Left hindlimb (tissue), 1 donor: ENCODE measurements around the gene HIVEP3.

Experiments
- DNase-seq: peaks from one replicate; pipeline ENCODE4 v3.0.0-alpha.2; 2018

HIVEP3 gene

DNA sequence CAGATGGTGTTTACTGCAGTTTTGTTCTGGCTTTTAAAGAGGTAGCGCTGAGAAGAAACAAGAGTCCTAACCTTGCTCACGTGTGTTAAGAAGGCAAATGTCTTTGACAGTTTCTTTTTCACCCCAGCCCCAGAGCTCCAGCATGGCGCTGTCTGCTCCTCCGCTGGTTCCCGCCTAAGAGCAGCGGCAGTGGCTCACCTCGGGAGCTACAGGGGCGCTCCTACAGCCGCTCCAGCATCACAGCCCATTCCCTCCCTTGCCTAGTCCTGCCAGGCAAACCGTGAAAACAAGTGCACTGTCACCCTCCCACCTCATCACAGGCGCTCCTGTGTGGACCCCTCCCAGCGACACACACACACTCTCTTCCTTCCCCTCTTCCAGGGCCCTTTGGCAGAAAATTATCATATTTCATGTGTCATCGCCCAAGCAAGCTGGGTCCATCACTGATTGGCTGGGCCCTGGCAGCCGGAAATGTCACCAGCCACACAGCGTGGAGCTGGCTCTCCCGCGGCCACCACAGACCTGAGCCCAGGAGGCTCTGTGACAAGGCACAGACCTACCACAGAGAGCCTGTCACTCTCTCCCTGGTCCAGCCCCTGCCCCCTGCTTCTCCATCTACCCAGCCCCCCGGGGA lies 1.2 kb upstream of the HIVEP3 start:
- no peak for DNase-seq

DNA sequence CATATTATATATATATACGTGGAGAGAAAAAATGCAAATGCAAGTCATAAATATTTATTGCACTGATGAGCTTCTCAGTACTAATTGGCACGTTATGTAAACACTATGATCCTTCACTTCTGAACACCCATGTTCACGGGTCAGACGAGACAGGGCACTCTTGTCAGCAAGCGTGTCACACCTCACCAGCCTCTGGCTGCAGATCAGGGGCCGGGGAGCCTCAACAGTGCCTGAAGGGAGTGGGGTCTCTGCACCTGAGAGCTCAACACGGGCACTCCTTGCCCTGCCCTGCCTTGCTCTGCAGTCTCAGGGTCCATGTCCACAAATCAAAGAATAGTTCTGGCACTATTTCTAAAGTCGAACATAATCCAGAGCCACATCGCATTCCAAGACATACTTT lies 409 bp upstream of the HIVEP3 start:
- DNase-seq, result no peak

DNA sequence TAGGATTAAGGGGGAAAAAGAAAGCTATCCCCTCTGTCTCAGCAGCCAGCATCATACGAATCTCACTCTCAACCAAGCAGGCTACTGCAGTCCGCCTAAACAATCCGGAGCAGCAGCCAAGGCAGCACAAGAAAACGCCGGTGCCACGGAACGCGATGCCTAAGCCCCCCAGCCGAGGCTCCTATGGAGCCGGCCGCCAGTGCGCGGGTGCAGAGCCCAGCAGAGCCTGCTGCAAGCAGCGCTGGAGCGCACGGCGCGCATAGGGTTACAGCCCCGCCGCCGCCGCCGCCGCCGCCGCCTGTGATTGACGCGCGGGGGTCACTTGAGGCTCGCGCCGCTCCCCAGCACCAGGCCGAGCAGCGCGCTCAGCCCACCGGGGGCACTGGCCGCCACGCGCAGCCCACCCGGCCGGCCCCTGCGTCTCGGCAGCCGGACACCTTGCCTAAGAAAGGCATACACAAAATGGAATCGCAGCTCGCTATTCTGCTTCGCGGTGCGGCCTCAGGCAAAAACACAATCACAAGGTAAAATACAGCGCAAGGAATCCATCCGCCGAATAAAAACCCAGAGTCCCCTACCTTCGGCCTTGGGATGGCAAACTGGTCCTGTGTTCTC lies 780 bp downstream of the HIVEP3 start:
- DNase-seq, result peak; percentile 40

DNA sequence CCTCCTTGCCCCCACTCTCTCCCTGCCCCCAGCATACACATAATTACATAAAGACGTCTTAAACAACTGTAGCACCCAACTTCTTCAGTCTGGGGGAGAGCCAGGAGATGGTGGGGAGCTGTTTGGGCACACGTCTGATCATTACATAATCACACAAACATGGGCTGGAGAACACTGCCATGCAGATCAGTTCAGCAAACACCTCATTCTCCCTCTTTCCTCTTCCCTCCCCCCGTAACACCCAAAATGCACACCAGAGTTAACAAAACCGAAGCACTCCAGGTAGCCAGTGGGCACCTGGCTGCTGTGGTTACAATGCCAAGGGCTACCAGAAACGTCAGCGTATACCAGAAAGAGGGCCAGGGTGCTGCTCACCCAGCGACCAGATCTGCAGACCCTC lies 1.6 kb downstream of the HIVEP3 start:
- no peak for DNase-seq

DNA sequence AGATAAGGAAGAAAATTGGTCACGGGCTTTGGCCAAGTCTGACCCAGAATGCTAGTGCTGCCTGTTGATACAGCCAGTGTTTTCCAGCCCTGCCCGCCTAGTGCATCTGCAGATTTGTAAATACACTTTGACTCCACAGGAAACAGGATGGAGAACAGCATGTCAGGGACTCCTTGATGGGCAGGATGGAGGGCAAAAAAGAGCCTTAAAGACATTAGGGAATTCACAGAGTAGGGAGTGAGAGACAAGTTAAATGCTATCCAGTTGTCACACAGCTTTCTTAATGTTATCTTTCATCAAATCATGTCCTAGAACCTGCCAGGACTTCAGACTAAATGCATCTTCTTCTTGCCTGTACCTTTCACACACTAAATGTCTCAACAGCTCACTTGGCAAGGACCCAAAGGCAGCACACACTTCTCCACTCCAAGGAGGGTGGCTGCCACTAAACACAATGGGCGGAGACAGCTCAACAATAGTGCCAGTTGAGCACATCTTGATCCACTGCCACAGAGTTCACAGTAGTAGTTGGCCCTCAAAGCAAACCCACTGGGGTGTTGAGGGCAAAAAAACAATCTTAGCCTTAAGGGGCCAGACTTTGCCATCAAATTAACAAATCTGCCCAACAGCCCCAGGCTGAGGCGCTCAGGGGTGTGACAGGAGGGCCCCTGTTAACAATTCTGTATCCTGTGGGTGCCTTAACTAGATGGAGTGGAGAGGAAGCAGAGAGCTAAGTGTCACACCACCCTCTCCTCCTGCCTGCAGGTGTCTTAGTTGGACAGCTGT lies 2.7 kb downstream of the HIVEP3 start:
- DNase-seq, result no peak

DNA sequence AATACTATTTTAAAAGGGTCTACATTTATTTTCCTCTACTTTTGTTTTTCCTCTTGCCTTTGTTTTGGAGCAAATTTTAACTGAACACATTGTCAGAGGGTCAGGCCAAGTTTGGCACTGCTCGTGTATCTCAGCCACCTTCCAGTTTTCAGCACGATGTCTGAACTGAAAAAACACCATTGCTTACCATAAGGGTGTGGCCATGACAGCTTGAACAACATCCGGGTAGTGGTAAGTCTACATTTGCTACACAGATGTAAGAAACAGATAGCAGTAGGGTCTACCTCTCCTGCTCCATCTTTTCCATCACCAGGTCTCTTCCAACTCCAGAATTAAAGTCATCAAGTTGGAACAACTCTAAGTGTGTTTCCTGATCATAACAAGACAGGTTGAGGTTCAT lies 4.2 kb downstream of the HIVEP3 start:
- DNase-seq, result no peak

DNA sequence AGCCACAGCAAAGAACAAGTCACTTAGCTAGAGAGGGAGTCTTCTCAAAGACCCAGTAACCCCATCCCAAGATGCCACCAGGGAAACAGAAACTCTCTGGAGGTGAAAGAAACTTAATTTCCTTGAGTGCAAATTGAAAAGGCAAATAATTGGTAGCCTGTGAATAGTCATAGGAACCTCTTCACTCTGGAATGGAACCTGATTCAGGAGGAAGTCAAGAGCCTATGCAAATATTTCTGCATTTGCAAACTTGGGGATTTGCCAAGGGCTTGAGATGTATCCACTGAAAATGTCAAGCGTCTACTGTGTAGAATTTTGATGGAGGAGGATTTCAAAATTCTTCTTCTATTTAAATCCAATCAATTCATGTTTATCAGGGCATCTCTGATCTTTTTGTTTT lies 5.7 kb downstream of the HIVEP3 start:
- no peak for DNase-seq

DNA sequence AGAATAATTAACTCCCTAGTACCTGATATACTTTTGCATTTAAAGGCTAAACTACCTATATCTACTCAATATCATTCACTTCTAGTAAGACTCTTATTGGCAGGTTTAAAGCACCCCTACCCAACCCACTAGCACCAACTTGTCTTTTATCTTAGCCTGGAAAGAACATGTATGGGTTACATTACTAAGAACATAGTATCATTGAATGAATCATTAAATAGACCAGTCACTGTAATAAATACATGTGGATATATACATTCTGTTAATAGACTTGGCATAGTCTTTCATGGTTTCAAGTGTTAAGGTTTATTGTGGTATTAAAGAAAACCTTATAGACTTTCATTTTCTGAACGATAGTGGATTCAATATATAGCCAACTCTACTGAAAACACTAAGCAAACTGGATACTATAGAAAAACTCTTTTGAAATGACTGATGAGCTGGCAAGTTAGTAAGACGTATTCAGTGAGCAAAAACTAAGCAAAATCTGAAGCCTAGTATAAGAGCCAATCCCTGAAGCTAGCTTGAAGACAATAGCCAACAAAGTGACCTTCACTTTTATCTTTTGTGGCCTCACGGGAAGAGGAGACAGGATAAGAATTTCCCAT lies 10.3 kb downstream of the HIVEP3 start:
- DNase-seq, result no peak

DNA sequence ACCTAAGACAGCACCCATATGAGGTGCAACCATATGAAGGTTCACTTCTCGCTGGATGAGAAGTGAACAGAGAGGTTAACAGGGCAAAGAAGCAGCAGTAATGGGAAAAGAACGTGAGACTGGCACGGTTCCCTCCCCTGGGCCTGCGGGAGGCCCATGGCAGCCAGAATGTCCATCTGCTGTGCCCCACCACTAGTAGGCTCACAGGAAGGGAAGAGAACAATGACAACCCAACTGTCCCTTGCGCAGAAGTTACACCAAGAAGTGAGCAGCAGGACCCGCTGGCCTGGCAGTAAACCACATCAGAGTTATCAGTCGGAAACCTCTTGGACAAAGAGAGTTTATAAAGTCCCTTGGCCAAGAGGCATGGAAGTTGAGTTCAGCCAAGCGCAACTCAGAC lies 11.3 kb downstream of the HIVEP3 start:
- no peak for DNase-seq

DNA sequence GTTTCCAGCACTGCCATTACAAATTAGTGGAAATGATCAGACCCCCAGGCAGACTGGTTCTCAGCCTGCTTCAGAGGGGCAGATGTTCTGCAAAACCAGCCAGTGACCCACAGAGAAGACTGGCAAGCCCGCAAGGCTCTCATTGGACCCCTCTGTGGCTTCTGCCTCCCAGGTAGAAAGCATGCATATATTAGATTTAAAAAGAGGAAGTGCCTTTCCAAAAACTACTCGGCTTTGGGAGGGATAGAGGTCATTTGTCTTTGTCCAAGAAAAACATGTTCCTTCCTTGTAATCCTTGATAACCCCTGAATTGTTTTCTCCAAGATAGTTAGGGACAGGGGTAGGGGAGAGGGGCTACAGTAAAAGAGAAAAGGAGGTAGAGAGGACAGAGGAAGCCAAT lies 11.8 kb downstream of the HIVEP3 start:
- no peak for DNase-seq

DNA sequence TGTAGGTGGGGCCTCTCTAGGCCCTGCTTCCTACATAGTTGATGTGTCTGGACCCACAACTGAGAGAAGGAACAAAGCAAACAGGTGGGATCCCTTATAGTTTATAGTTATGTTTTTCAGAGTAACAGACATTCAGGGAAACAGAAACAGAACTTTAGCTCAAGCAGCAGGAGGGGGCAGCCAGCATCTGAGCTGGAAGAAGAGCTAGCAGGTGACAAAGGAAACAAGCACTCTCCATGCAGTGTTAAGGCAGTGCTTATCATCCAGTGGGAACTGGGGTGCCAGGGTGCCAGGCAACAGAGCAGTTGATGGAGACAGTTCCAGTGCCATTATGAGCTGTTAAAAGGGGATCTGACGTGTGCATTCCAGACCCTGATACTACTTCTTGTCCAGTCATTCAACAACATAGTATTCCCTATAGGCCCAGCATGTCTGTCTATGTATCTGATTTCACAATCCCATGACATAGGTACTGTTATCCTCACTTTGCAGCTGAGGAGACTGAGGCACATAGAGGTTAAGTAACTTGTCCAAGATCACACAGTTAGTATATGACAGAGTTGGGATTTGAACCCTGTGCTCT lies 13.5 kb downstream of the HIVEP3 start:
- no peak for DNase-seq

DNA sequence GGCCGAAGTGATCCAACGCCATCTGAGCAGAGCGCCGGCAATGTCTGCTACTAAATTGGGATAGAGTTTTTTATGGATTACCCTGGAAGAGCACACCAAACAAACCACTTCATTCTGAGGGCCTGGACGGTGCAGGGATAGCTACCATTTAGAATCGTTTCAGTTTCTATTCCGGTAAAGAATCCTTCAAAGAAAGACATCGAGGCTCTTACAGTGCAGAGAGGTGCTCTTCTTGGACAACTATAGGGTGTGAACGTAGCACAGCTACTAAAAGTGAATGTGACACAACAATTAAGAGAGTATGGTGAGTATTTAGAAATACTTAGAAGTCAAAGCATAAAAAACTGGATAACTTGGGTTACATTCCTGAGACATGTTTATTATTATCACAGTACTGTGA lies 16.1 kb downstream of the HIVEP3 start:
- DNase-seq, result no peak

DNA sequence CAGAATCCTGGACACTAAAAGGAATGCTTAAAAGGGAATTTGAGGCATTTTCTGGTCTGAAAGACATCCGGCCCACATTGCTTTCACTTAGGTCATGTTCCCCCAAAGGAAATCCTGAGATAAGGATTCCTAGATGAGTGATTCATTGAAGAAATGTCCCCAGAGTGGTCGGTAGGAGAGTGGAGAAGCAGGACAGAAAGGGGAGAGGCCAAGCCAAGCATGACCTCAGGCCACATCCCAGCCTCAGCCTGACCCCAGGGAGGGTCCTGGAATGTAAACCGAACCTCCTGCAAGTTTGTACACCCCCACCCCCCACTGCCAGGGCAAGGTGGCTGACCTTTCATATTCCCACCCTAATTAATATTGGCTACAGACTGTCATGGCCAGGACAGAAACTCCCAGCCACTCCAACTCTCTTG lies 16.6 kb downstream of the HIVEP3 start:
- DNase-seq, result no peak

DNA sequence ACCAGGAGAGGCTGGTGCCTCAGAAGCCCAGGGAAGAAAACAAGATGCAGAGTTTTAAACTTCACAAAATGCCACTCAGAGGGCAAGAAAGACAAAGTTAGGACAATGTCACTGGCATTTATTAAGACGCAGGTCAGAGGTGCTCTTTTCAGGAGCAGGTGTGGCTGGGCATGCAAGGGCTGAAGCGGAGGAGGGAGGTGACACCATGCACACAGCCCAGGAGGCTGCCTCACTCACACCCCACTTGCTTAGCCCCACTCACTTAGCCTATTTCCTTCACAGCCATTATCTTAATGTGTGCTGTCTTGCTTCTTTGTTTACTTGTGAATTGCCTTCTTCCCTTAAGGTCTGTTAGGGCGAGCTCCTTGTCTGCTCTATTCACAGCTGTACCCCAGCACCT lies 17.2 kb downstream of the HIVEP3 start:
- DNase-seq, result no peak

DNA sequence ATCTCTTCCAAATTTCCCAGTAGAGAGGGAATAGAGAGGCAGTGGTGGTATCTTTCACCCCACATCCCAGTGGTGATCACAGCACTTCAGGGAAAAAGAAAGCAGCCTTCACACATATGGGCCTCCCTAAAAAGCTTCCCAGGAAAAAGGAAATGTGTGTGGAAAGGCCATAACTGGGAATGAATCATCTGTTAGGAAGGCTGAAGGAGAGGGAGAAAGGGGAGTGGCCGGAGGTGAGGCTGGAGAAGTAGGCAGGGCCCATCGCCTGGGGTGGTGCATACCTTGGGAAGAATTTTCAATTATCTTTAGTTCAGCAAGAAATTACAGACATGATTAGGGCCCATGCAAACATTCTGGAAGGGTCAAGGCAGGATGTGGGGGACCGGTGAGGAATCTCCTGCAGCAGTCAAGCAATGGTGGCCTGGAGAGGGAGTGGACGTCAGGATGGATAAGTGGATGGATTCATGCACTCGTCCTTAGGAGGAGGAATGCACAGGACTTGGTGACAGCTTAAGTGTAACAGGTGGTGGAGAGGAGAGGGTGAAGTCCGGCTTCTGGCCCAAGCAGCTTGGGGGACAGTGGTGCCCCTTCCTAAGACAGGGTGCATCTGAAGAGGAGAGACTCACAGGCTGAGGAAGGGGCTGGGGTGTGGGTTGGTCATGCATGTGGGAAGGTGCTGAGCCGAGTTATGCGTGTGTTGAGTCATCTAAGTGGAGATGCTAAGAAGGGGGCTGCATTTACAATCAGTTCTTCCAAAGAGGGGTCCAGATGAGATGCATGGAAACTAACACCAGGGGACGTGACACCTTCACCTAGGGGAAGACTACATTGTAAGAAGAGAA lies 17.9 kb downstream of the HIVEP3 start:
- peak; percentile 15 for DNase-seq

DNA sequence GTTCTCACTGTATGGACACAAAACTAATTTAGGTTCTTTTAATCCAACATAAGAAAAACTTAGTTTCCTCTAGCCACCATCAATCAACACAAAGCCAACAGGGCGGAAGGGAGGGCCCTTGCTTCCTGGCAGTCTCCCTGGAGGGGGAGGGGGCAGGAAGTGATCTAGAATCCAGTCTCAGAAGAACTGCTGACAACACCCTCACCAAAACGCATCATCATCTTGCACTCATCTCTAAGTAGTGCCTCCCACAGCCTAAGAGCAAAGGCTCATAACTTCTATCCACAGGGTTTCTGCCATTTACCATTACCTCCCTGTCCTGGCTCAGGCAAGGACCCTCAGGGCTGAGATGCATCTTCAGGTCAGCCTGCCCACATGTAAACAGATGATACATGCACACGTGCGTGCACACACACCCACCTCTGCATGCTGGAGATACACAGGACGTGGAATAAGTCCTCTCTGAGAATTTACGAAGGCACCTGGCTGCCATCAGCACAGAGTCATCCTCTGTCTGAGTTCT lies 20.5 kb downstream of the HIVEP3 start:
- DNase-seq, result peak; percentile 21

DNA sequence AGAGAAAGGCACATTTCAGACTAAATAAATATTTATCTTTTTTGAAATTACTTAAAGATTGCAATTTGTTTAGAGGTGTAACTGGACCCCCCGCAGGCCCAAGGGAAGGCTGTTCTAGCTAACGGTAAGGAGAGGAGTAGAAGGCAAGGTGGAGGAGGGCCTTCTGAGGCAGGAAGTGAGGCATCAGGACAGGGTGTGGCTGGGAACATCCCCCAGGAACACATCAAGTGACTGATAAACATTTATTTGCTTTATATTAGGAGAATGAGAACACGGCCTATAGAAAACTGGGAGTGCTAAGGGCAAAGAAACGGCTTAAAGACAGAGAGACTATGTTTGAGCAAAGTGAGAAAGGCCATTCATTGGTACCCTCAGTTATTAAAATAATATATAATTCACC lies 23.2 kb downstream of the HIVEP3 start:
- no peak for DNase-seq

DNA sequence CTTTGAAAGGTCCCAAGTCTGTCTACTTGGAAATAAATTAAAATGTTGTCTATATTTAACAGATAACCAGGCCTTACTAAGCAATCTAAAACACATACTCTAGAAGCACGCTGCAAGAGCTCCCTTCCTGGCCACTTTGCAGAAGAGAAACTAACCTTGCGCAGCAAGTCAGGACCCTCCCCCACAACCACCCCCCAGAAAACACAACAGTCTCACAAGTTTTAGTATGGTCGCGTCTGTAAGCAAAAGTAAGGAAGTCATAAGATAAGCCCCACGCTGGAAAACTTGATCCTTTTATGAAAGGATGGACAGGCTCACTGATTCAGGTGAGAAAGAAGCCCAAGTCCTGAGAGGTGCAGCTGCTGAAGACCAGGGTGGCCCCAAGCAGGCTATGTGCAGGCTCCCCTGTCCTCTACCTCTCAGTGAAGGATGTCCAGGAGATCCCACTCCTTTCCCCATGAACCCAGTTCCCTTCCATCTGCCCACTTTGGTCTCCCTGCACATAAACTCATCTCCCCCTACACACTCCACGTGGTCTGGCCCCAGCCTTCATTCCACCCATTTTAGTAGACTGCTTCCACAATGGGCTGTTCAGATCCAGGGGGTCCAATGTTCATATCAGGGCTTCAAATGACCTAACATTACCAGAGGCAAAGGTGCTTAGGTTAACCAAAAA lies 23.8 kb downstream of the HIVEP3 start:
- DNase-seq, result no peak

DNA sequence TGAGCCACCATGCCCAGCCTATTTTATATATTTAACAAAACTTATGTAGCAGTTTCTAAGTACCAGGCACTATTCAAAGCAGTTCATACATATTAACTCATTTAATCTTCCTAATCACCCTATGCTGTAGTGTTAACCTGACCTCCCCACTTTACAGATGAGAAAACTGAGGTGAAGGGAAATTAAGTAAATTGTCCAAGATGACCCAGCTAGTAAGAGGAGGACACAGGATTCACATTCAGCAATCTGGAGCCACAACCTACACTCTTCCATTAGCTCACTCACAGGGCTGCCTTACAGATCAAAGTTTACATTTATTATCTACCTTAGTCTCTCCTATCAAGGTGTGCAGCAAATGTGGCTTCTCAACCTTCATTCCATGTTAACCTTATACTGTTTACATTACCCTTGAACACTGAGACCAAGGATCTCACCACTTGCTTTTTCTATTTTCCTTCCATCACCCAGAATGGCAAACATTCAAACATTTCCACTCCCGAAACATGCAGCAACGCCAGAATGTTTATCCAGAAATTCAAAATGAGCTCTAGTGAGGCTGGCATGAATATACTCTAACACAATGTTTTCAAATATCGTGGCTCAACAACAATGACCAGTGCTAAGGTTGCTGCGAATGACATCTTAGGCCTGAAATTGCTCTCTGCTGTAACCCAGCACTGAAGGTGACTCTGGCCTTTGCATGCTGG lies 24.5 kb downstream of the HIVEP3 start:
- no peak for DNase-seq

DNA sequence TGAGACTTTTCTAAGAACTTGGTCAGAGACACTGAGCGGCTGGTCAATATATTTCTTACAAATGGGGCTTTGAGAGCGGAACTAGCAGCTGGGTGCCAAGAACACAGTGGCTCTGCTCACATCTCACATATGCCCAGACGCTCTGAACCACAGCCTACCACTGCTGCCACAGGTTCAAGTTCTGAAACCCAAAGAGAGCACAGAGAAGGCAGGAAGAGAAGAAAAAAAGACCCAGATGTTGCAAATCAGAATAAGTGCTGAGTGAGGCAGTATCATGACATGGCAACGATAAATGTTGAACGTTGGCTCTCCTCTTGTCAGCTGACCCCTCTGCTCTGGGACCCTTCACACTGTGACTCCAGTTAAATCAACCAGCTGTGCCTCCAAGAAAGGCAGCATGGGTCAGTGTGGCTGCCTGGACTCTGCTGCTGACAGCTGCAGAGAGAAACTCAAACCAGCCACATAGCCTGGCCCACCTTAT lies 26.4 kb downstream of the HIVEP3 start:
- no peak for DNase-seq
